22Rv1 (cell line): ENCODE measurements around the gene SUPT3H.

Experiments used
- ZFX ChIP-seq: fragments of 450-650 bp; IDR thresholded peaks from 2 replicates; pipeline ENCODE4 v1.6.1; 2017; ENCODE audit warnings: antibody characterized with exemption, borderline replicate concordance
- TF ChIP-seq, protein P1 (sequence below): fragments of 450-650 bp; IDR thresholded peaks from 2 replicates; pipeline ENCODE4 v1.5.1; 2017; ENCODE audit warnings: mild to moderate bottlenecking

GRCh38 chr6:44867571-44868334 is 510.0 kb downstream of the SUPT3H start:
- TF ChIP-seq, protein P1, sequence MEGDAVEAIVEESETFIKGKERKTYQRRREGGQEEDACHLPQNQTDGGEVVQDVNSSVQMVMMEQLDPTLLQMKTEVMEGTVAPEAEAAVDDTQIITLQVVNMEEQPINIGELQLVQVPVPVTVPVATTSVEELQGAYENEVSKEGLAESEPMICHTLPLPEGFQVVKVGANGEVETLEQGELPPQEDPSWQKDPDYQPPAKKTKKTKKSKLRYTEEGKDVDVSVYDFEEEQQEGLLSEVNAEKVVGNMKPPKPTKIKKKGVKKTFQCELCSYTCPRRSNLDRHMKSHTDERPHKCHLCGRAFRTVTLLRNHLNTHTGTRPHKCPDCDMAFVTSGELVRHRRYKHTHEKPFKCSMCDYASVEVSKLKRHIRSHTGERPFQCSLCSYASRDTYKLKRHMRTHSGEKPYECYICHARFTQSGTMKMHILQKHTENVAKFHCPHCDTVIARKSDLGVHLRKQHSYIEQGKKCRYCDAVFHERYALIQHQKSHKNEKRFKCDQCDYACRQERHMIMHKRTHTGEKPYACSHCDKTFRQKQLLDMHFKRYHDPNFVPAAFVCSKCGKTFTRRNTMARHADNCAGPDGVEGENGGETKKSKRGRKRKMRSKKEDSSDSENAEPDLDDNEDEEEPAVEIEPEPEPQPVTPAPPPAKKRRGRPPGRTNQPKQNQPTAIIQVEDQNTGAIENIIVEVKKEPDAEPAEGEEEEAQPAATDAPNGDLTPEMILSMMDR = no peak
- TF ChIP-seq ZFX = no peak
